Common myeloid progenitor, CD34-positive (primary cell): Measurements from ENCODE around the gene ODAD3.
A peak's percentile ranks its signal among the peaks of the same experiment; 100 is the strongest.
"Not testable (repeated sequence)": the region's sequence is repeated elsewhere in the genome, so short reads cannot be mapped to it uniquely, and the experiment has no call there.

Experiments
- CTCF ChIA-PET: fragments of 350-600 bp; sonication (Branson Sonifier 250); formaldehyde crosslinking; loops from one replicate; lab custom pipeline; 2021; ENCODE audit warnings: antibody characterized with exemption; lab: Charles Lee
- POLR2A ChIA-PET: fragments of 350-600 bp; sonication (Branson Sonifier 250); formaldehyde crosslinking; loops from one replicate; lab custom pipeline; 2021; ENCODE audit warnings: antibody characterized with exemption; lab: Charles Lee
- DNase-seq, 3 donors: peaks; one replicate each; pipeline versions ENCODE4 v3.0.0 to v3.0.0-alpha.2; 2013
- H3K27ac ChIP-seq, 2 experiments: 1 replicate in 1 of 2; 2 replicates in 1 of 2; pipeline ENCODE4 v1.7.0; 2013; ENCODE audit warnings: inconsistent platforms in 2 of 2, low read length in 2 of 2, mild to moderate bottlenecking in 2 of 2, low read depth in 1 of 2, moderate library complexity in 1 of 2; ENCODE audit not compliant: severe bottlenecking in 2 of 2, insufficient read depth in 1 of 2, poor library complexity in 1 of 2
- H3K27me3 ChIP-seq, 5 experiments: replicated peaks in 2 of 5; 1 replicate in 3 of 5; 2 replicates in 2 of 5; pipeline versions ENCODE4 v1.6.1 to v1.7.0; 2013; ENCODE audit warnings: low read length in 4 of 5, mild to moderate bottlenecking in 2 of 5, moderate library complexity in 2 of 5, inconsistent platforms in 1 of 5; ENCODE audit not compliant: insufficient read depth in 5 of 5, control insufficient read depth in 4 of 5
- H3K36me3 ChIP-seq, 4 experiments: 1 replicate in 2 of 4; 2 replicates in 2 of 4; pipeline versions ENCODE4 v1.6.1 to v1.7.0; 2013; ENCODE audit warnings: low read length in 3 of 4, control low read depth in 1 of 4, mild to moderate bottlenecking in 1 of 4; ENCODE audit not compliant: control insufficient read depth in 4 of 4, insufficient read depth in 4 of 4
- H3K4me1 ChIP-seq, 4 experiments: 1 replicate in 3 of 4; 2 replicates in 1 of 4; pipeline versions ENCODE4 v1.6.1 to v1.7.1; 2013; ENCODE audit warnings: low read length in 3 of 4, mild to moderate bottlenecking in 3 of 4, control low read depth in 1 of 4, inconsistent platforms in 1 of 4, moderate library complexity in 1 of 4; ENCODE audit not compliant: control insufficient read depth in 4 of 4, insufficient read depth in 4 of 4; ENCODE audit errors: control extremely low read depth in 1 of 4
- H3K4me3 ChIP-seq, 7 experiments: 1 replicate in 4 of 7; 2 replicates in 3 of 7; pipeline versions ENCODE4 v1.5.1 to v1.7.0; 2013; ENCODE audit warnings: mild to moderate bottlenecking in 7 of 7, low read length in 6 of 7, moderate library complexity in 6 of 7, inconsistent platforms in 2 of 7, low read depth in 2 of 7, control low read depth in 1 of 7; ENCODE audit not compliant: insufficient read depth in 4 of 7, control insufficient read depth in 1 of 7; ENCODE audit errors: extremely low read depth in 1 of 7
- H3K9me3 ChIP-seq, 5 experiments: 1 replicate in 4 of 5; 2 replicates in 1 of 5; pipeline versions ENCODE4 v1.6.1 to v1.7.1; 2013; ENCODE audit warnings: low read length in 4 of 5, mild to moderate bottlenecking in 2 of 5, inconsistent platforms in 1 of 5, low read depth in 1 of 5, moderate library complexity in 1 of 5; ENCODE audit not compliant: control insufficient read depth in 4 of 5, insufficient read depth in 2 of 5; ENCODE audit errors: control extremely low read depth in 1 of 5
- WGBS: methylation state at CpG from one replicate; pipeline ENCODE4 v1.1.5; 2013; ENCODE audit not compliant: insufficient coverage; 5-methylcytosine and 5-hydroxymethylcytosine counted together

The ODAD3 gene

DNA sequence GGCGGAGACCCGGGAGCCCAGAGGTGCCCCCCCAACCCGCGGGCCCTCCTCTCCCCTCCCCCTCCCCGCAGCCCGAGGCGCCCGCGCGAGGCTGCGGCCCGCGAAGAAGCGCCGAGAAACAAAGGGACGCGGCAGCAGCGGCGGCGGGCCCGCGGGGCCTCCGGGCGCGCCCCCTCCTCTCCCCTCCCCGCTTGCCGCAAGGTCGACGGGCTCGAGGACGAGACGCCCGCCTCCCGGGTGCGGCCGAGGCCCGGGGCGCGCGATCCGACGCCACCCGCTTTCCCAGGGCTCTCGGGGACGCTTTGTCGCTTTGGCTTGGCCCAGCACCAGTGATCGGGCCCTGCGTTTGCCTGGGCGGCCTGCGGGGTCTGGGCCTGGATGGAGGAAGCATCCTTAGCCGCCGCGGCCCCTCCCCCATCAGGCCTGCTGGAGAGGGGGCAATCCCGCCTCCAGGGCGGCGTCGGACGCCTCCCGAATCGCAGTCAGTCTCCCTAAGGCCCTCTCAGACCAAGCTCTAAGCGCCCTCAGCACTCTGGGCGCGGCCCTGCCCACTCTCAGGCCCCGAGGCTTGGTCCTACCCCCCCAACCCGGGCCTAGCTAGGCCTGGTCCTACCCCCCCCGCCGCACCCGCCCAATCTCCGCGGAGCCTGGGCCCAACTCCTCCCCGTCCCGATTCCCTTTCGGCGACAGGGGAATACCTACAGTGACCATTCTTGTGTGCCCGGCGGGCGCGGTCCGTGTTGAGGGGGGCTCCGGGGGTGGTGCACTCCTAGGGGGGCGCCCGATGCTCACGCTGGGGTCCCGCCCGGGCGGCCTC, 45.2 kb upstream of the ODAD3 start:
- H3K27ac ChIP-seq = no peak overlapping the region
- H3K27me3 ChIP-seq = peaks cover under 1 to 66% (median 25%) of the 10 kb centered on the region in 5 experiments
- WGBS = 7% methylated on average over 62 of the region's 86 CpGs
- peaks cover 0 to 3% (median 0%) of the 10 kb centered on the region in 4 experiments for H3K36me3 ChIP-seq
- no peak for DNase-seq
- peaks cover 0 to 28% (median 20%) of the 10 kb centered on the region in 4 experiments for H3K4me1 ChIP-seq
- ChIA-PET CTCF (interaction anchor here (2.3 kb wide), 1 partner anchor 94 kb away, joined by 10 read pairs; no protein-coding TSS in a partner anchor), POLR2A (no interaction called here)
- no peaks in the 10 kb centered on the region for H3K9me3 ChIP-seq
- no peak overlapping the region for H3K4me3 ChIP-seq

DNA sequence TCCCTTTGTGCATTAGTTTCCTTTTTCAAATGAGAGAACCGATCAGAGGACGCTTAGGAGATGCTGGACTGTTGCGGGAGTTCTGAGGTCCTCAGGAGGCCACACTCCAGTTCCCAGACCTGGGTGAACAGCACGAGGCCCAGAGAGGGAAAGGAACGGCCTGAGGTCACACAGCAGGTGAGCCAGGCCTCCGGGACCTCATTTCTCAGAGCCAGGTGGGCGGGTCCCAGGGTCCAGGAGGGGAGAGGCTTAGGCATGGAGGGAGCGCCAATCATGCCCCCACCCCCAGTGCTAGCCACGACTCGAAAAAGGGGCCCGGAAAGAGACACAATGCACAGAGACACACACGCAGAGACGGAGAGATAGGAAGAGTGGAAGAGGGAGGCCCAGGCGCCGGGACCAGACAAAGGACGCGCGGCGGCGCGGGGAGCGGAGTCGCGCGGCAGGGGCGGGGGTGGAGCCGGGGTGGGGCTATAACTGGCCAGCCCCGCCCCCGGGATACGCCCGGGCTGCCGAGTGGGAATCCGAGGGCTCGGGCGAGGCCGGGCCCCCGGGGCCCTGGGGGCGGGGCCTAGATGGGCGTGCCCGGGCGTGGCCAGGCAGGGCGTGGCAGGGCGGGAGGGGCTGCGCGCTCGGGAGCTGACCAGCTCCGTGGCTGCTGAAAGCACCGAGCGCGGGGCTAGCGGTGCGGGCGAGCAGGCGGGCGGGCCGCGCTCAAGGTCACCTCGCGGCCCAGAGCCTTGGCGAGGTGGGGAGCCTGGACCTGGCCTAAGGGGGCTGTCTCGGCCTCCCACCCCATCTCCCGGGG, 44.4 kb upstream of the ODAD3 start:
- 23% methylated on average over 52 of the region's 62 CpGs for WGBS
- H3K4me1 ChIP-seq = peaks cover 0 to 28% (median 20%) of the 10 kb centered on the region in 4 experiments
- H3K36me3 ChIP-seq = peaks cover 0 to 2% (median 0%) of the 10 kb centered on the region in 4 experiments
- peak in 2 of 3 donors; percentile 42 to 47 for DNase-seq
- no peak overlapping the region for H3K27ac ChIP-seq
- no peak overlapping the region for H3K4me3 ChIP-seq
- ChIA-PET POLR2A (no interaction called here), CTCF (no interaction called here)
- H3K27me3 ChIP-seq = peaks cover 2 to 66% (median 26%) of the 10 kb centered on the region in 5 experiments
- no peaks in the 10 kb centered on the region for H3K9me3 ChIP-seq

DNA sequence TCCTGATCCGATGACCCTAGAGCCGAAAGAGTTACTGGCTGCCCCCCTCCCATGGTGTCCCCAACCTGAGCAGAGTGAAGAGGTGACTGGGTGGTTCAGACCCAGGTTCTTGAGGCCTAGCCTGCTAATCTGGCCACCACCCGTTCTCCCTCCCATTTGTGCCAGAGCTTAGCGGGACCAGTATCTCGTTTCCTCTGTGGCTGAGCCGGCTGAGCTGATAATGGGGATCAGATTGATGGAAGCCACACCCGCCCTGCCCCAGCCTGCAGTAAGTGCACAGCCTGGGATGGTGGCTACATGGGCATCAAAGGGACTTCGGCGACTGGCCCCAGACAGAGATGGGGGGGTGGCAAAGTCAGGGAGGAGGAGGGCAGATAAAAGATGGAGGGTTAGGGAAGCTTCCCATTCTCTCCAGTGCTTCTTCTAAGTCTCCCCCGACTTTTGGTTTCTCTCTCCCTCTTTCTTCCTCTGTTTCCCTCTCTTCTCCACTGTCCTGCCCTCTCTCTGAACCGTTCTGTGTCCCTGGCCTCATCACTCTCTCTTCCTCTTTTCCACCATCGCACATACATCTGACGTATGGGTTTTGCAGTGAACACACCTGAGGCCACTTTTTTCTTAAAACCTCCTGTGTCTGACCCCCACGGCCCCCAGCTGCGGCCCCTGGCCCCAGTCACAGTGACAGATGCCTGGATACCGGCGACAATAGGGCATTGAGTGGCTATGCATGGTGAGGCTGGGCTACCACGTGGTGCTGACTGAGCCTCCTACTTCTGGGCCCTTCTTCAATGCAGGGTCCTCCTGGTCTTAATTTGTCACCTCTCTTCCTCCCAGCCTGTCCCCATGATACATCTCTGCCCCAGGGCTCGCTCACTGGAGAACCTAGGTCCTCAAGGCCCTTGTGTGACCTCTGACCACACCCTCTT, 43.5 kb upstream of the ODAD3 start:
- ChIA-PET CTCF (no interaction called here), POLR2A (no interaction called here)
- peak in 2 of 3 donors; percentile 37 to 45 for DNase-seq
- H3K27ac ChIP-seq = no peak overlapping the region
- no peaks in the 10 kb centered on the region for H3K36me3 ChIP-seq
- 44% methylated on average over 12 of the region's 19 CpGs for WGBS
- H3K4me3 ChIP-seq = no peak overlapping the region
- H3K27me3 ChIP-seq = peaks cover 2 to 67% (median 26%) of the 10 kb centered on the region in 5 experiments
- H3K4me1 ChIP-seq = peaks cover 0 to 28% (median 19%) of the 10 kb centered on the region in 4 experiments
- no peaks in the 10 kb centered on the region for H3K9me3 ChIP-seq

GRCh38 chr19:11475861-11476260, 40.9 kb upstream of the ODAD3 start:
- no peak overlapping the region for H3K27ac ChIP-seq
- POLR2A ChIA-PET = no interaction called here
- no peak overlapping the region for H3K4me3 ChIP-seq
- H3K9me3 ChIP-seq = no peaks in the 10 kb centered on the region
- CTCF ChIA-PET = no interaction called here
- 93% methylated on average over 5 of the region's 8 CpGs for WGBS
- peaks cover 2 to 46% (median 19%) of the 10 kb centered on the region in 5 experiments for H3K27me3 ChIP-seq
- no peak for DNase-seq
- no peaks in the 10 kb centered on the region for H3K36me3 ChIP-seq
- peaks cover 0 to 5% (median 1%) of the 10 kb centered on the region in 4 experiments for H3K4me1 ChIP-seq

GRCh38 chr19:11475343-11475742, 40.4 kb upstream of the ODAD3 start:
- H3K36me3 ChIP-seq, H3K4me1 ChIP-seq, H3K9me3 ChIP-seq, H3K4me3 ChIP-seq, DNase-seq, CTCF ChIA-PET, H3K27ac ChIP-seq, POLR2A ChIA-PET: not testable (repeated sequence)
- H3K27me3 ChIP-seq = peaks cover 2 to 42% (median 19%) of the 10 kb centered on the region in 5 experiments
- 93% methylated on average over 3 of the region's 3 CpGs for WGBS

DNA sequence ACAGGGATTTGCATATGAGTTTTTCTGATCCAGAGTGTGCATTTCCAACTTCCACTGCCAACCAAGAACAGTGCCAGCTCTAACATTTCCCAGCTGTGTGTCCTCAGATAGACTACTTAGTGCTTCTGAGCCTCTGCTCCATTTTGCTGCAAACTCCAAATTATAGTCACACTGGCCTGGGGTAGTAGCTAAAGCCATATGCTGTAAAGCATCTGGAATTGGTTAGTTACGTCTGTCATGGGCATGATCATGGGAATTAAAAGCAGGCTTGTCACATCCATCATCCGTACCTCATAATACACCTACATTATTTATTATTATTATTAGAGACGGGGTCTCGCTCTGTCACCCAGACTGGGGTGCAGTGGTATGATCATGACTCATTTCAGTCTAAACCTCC, 38.8 kb upstream of the ODAD3 start:
- no peak for DNase-seq
- CTCF ChIA-PET = no interaction called here

More for the DNA sequence above, 38.8 kb upstream of the ODAD3 start:
- Histone ChIP-seq H3K36me3 (no peaks in the 10 kb centered on the region), H3K9me3 (no peaks in the 10 kb centered on the region), H3K4me1 (no peaks in the 10 kb centered on the region), H3K27me3 (peaks cover 2 to 26% (median 14%) of the 10 kb centered on the region in 5 experiments), H3K4me3 (no peak overlapping the region), H3K27ac (no peak overlapping the region)
- WGBS = 88% methylated on average over 2 of the region's 4 CpGs
- POLR2A ChIA-PET = no interaction called here
